Stimulated activated naive CD4-positive, alpha-beta T cell treated with Interleukin-2 at 50 U/mL for 16 hours (primary cell): Measurements from ENCODE around the gene SLC25A48.
"Not testable (repeated sequence)": the region's sequence is repeated elsewhere in the genome, so short reads cannot be mapped to it uniquely, and the experiment has no call there.

ENCODE experiments used
- DNase-seq: peaks from one replicate; lab custom pipeline; 2025; lab: John Stamatoyannopoulos, UW

SLC25A48 gene

GRCh38 chr5:135829681-135830383 lies 4.6 kb upstream of the SLC25A48 start:
- no peak for DNase-seq

- no peak for DNase-seq
Observed at GRCh38 chr5:135830384-135830700, 4.1 kb upstream of the SLC25A48 start.

GRCh38 chr5:135830876-135831275 lies 3.6 kb upstream of the SLC25A48 start:
- no peak for DNase-seq

DNA sequence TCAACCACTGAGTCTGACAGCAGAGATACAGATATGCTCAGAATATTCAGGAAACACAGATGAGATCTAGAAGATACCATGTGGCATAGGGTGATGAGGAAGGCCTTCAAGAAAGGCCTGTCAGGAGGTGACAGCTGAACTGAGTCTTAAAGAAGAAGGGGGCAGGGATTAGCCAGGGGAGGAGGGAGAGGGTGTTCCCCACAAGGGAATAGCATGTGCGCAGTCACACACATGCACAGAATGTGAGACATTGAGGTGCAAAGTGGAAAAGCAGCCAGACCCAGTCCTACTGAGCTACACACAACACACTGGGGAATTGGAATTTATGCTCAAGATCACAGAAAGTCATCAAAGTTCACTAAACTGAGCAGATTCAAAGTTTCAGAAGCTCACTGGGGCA lies 3.0 kb upstream of the SLC25A48 start:
- DNase-seq, result no peak

- no peak for DNase-seq
Observed at GRCh38 chr5:135831851-135832555, 2.5 kb upstream of the SLC25A48 start.

DNA sequence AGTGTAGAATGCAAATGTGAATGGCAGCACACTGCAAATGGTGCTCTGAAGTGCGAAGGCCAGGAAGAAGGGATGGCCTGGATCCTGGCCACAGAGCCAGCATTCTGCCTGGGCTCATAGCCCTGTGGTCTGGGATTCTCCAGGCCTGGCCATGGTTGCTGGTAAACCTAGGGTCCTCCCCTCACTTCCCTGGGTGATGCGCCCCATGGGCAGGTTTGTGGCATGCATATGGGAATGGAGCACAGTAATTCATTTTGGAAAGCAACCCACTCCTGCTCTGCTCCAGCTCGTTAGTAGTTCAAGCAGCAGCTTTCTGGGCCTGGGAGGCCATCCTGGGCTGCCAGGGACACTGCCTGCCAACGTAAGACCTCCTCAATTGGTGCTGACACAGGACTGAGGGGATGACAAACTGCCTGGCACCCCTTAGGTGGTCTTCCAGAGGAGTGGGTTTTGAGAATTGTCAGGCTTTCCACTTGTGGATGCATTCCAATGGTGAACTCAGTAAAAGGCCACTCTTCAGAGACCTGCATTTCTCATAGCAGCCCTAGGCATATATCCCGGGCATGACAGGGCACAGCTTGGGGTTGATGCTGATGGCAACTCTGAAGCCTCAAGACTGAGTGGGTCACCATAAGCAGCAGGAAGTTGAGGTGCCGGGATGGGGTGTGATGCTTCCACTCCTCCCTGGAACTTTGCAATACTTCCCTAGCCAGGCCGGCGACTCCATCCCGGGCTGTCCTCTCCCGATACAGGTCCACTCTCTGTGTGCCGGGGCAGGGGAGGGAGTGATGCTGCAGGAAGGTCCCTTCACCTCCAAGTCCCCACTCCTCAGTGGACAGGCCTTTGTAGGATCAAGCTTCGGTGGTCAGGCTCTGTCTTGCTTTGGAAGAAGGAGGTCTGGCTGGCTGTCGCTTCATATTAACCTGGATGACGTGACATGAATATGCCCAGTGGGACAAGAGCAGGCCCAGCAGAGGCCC lies 1.2 kb upstream of the SLC25A48 start:
- DNase-seq, result no peak

DNA sequence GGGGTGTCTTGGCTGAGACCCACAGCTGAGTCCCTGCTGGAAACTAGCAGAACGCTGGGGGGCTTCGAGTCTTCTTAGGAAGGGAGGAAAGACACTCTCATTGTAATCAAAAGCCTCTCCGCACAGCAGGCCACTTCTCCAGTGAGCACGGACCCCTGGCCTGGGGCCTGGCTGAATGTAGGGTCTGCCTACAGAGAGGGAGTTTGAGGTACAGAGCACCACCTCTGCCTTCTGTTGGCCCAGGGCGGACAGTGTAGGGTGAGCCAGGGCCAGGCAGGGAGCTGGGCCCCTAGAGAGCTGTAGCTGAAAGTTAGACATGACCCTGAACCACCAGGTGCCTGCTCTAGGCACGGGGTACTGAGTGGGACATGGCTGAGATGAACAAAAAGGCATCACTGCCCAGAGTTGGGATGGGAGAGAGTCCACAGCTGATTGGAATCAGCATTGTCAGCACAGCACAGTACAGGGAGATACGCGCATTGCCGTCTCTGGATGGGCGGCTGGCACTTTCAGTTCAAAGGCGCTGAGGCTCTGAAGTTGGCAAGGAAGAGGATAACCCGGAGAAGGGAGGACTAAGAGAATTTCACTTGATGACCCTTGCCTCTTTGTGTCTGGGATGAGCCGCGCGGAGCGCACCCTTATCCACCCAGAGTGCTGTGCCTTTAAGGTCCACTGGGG lies 363 bp upstream of the SLC25A48 start:
- no peak for DNase-seq

DNA sequence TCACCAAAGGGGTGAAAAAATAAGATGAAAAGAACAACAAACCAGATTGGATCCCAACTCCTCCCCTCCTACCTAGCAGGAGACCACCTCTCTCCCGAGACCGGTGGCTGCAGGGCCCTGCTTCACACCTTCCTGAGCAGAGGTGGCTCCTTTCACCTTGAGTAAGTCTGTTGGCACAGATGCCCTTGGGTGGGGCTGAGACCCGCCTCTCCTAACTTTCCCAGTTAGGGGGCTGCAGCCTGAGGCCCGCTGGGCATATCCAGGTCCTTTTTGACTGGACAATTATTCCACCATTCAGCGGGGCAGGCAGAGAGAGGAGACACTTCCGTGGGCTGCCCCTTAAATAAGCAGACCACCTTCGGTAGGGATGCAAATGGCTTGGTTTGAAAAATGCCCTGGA lies 1.3 kb downstream of the SLC25A48 start:
- DNase-seq, result no peak

- DNase-seq, result not testable (repeated sequence)
Observed at GRCh38 chr5:135838395-135838794, 3.9 kb downstream of the SLC25A48 start.

DNA sequence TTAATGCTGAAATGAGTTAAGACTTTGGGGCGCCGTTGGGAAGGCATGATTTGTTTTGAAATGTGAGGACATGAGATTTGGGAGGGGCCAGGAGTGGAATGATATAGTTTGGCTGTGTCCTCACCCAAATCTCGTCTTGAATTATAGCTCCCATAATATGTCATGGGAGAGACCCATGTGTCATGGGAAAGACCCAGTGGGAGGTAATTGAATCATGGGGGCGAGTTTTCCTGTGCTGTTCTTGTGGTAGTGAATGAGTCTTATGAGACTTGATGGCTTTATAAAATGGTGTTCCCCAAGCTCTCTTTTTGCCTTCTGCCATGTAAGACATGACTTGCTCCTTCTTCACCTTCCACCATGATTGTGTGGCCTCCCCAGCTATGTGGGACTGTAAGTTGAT lies 5.1 kb downstream of the SLC25A48 start:
- DNase-seq, result no peak

DNA sequence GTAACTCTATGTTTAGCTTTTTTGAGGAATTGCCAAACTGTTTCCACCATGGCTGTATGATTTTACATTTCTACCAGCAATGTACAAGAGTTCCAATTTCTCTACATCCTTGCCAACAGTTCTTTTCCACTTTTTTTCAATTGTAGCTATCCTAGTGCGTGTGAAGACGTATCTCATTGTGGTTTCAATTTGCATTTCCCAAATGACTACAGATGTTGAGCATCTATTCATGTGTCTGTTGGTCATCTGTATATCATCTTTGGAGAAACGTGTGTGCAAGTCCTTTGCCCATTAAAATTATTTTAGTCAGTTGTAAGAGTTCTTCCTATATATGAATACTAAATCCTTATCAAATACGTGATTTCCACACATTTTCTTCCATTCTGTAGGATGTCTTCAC lies 6.5 kb downstream of the SLC25A48 start:
- DNase-seq, result no peak

DNA sequence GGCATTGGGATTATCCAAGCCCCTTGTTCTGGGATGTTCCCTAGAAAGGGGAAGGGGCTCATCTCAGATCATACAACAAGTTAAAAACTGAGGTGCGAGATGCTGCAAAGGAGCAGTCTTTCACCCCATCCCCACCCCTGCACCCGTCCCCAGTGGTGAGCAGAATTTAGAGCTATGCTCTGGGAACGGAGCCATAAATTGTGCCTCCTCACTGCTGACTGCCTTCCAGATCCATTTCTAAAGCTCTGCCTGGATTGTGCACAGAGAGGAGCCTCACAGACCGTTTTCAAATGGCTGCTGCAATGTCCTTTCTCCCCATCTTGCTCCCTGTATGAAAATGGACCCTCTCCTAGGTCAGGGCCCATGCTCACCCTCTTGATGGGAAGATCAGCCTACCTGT lies 8.3 kb downstream of the SLC25A48 start:
- DNase-seq, result no peak

- no peak for DNase-seq
Observed at GRCh38 chr5:135843571-135844337, 9.3 kb downstream of the SLC25A48 start.

- no peak for DNase-seq
Observed at GRCh38 chr5:135846311-135846710, 11.8 kb downstream of the SLC25A48 start.

DNA sequence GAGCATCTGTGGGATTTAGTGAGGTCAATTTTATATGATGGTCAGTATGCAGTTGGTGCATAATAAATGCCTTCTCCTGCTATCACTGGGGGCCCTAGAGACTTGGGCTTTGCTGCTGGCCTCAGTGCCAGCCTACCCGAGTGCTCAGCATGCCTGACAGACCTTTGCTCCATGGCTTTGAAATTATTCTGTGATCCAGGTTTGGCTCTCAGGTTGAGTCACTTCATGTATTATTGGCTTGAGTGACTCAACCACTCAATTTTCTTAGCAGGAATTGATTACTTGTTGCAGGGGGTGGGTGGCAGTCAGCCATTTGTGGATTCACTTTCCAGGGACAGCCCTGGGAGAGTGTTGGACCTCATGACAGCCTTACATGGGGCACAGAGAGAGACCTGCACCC lies 13.5 kb downstream of the SLC25A48 start:
- DNase-seq, result no peak

GRCh38 chr5:135850231-135850630 lies 15.8 kb downstream of the SLC25A48 start:
- no peak for DNase-seq

DNA sequence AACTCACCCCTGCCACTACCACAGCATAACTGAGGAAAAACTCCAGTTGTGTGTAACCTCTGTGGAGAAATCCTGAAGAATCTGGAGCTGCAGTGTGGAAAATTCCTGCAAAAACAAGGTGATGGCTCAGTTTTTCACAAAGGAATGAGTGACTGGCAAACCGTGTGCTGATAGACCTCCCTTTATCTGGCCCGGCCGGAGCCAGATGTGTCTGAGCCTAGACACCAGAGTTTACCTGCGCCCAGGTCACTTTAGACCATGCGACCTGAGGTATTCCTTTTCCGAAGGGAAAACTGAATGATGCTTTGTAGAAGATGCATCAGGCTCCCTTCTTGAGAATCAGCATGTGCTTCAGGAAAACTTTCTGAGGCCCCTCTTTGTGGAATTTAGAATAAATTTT lies 16.2 kb downstream of the SLC25A48 start:
- DNase-seq, result no peak

DNA sequence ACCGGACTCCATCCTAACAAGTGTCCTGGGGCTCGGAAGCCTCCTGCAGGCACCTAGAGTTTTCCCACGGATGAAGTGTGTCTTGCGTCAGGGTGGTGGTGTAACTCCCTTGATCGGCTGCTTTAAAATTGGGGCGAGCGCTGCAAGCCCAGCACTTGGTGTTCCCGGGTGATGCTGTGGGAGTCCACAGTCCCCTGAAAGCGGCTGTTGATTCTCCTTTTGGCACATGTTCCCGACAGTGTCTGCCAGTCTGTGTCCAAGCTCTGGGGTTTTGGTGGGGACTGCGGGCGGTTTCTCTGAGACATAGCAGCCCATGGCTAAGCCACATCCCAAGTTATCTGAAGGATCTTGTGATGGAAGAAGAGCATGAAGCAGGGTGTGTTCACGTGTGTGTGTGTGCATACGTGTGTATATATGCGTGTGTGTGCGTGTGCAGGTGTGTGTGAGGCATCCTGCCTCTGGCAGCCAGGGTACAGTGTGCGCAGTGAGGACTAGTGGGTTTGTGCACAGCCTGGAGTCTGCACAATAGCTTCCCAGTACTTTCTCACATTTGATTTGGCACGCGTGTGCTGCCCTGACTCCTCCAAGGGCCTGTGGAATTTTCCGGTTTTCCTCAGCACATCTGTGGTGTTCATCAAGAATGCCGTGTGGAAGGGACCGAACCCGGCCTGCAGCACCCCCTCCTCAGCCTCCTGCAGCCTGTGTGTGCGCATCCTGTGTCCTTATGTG lies 16.9 kb downstream of the SLC25A48 start:
- no peak for DNase-seq

GRCh38 chr5:135851915-135852845 lies 17.7 kb downstream of the SLC25A48 start:
- no peak for DNase-seq
